Epithelial cell of proximal tubule (primary cell): ENCODE results near the gene SLC25A10. TPM values are rescaled to one million over a fixed set of nuclear protein-coding genes. Genes with fewer than 3 reads are reported as not detected.

Experiments used
- DNase-seq: peaks from one replicate; pipeline ENCODE4 v3.0.0-alpha.2; 2011; ENCODE audit warnings: low read depth
- H3K4me3 ChIP-seq: 2 replicates; pipeline ENCODE4 v1.5.1; 2011; ENCODE audit warnings: low read depth, mild to moderate bottlenecking, low read length
- CTCF ChIP-seq: conservative IDR thresholded peaks from 2 replicates; pipeline ENCODE4 v1.5.1; 2012; ENCODE audit warnings: low read depth, mild to moderate bottlenecking, low read length
- total RNA-seq: library from RNA; depleted of rRNA; stranded (reverse); fragments of >200 nt; gene quantifications from 2 replicates; pipeline ENCODE4 v1.2.3, GENCODE V29; 2015

Gene SLC25A10
- total RNA-seq, 1 donor from 2014 or later: 60.1 TPM

GRCh38 chr17:81713004-81713555 lies 996 bp downstream of the SLC25A10 start:
- no peak for TF ChIP-seq CTCF
- no peak for DNase-seq
- peak overlapping the region; percentile 72 for H3K4me3 ChIP-seq

- H3K4me3 ChIP-seq: peak overlapping the region; percentile 72
- DNase-seq: no peak
- no peak for TF ChIP-seq CTCF
Measured at GRCh38 chr17:81713556-81714411, 1.7 kb downstream of the SLC25A10 start.

GRCh38 chr17:81714412-81715106 lies 2.5 kb downstream of the SLC25A10 start:
- DNase-seq: no peak
- TF ChIP-seq CTCF: no peak
- H3K4me3 ChIP-seq: peak overlapping the region; percentile 72

GRCh38 chr17:81715107-81715871 lies 3.2 kb downstream of the SLC25A10 start:
- DNase-seq: no peak
- no peak for TF ChIP-seq CTCF
- H3K4me3 ChIP-seq: no peak overlapping the region

GRCh38 chr17:81715872-81716673 lies 4.0 kb downstream of the SLC25A10 start:
- H3K4me3 ChIP-seq: no peak overlapping the region
- no peak for DNase-seq
- peak; percentile 4 for TF ChIP-seq CTCF

- DNase-seq: no peak
- TF ChIP-seq CTCF: no peak
- no peak overlapping the region for H3K4me3 ChIP-seq
Measured at GRCh38 chr17:81716674-81716996, 4.6 kb downstream of the SLC25A10 start.
